Effector CD4-positive, alpha-beta T cell (primary cell): ENCODE results near the gene RSPH10B2.
"Not testable (repeated sequence)": the region's sequence is repeated elsewhere in the genome, so short reads cannot be mapped to it uniquely, and the experiment has no call there.

Experiments used
- DNase-seq: peaks from one replicate; pipeline ENCODE4 v3.0.0-alpha.2; 2020

Gene RSPH10B2

GRCh38 chr7:6843654-6844053 lies 89.8 kb downstream of the RSPH10B2 start:
- not testable (repeated sequence) for DNase-seq

- DNase-seq = not testable (repeated sequence)
Measured at GRCh38 chr7:6845971-6846449, 92.1 kb downstream of the RSPH10B2 start.

- DNase-seq = not testable (repeated sequence)
Measured at GRCh38 chr7:6847751-6848150, 93.8 kb downstream of the RSPH10B2 start.
